T-cell (primary cell): ENCODE measurements around the gene GNG7. TPM values are rescaled to one million over a fixed set of nuclear protein-coding genes. Genes with fewer than 3 reads are reported as not detected.
A peak's percentile ranks its signal among the peaks of the same experiment; 100 is the strongest.
"Not testable (repeated sequence)": the region's sequence is repeated elsewhere in the genome, so short reads cannot be mapped to it uniquely, and the experiment has no call there.

Experiments used
- ATAC-seq, 4 experiments: fragments of 200-7000 bp in 3 of 4; fragments of 150-1000 bp in 1 of 4; cut with Tn5 transposase; replicated peaks in 1 of 4; 1 replicate in 3 of 4; 2 replicates in 1 of 4; pipeline ENCODE4 v1.10.0; 2021; ENCODE audit warnings: moderate library complexity in 3 of 4, mild to moderate bottlenecking in 2 of 4, moderate number of reproducible peaks in 1 of 4
- CTCF ChIA-PET, 2 donors: fragments of 300-600 bp; sonication (Branson Sonifier 250); formaldehyde crosslinking; loops; one replicate each; lab custom pipeline; 2022; ENCODE audit warnings: antibody characterized with exemption in 2 of 2; lab: Charles Lee
- POLR2A ChIA-PET, 2 donors: fragments of 300-600 bp; sonication (Branson Sonifier 250); formaldehyde crosslinking; loops; one replicate each; lab custom pipeline; 2022; ENCODE audit warnings: antibody characterized with exemption in 2 of 2; lab: Charles Lee
- DNase-seq, 35 experiments: peaks; one replicate each; pipeline versions ENCODE4 v3.0.0 to v3.0.0-alpha.2; 2013 to 2023
- H3K27ac ChIP-seq: one replicate; pipeline ENCODE4 v1.5.1; 2013; ENCODE audit warnings: low read length
- H3K27me3 ChIP-seq, 2 experiments: replicated peaks in 1 of 2; 1 replicate in 1 of 2; 2 replicates in 1 of 2; pipeline versions ENCODE4 v1.6.1 to v1.7.0; 2013; ENCODE audit warnings: low read length in 1 of 2, mixed read lengths in 1 of 2; ENCODE audit not compliant: control insufficient read depth in 2 of 2, insufficient read depth in 2 of 2; ENCODE audit errors: extremely low read depth in 1 of 2
- H3K36me3 ChIP-seq, 2 donors: 1 replicate in 1 of 2; 2 replicates in 1 of 2; pipeline versions ENCODE4 v1.6.1 to v1.7.0; 2013; ENCODE audit warnings: low read length in 1 of 2; ENCODE audit not compliant: control insufficient read depth in 2 of 2, insufficient read depth in 1 of 2; ENCODE audit errors: extremely low read depth in 1 of 2
- H3K4me1 ChIP-seq, 2 experiments: 1 replicate in 1 of 2; 2 replicates in 1 of 2; pipeline versions ENCODE4 v1.6.1 to v1.7.0; 2013; ENCODE audit warnings: low read length in 2 of 2, mixed read lengths in 1 of 2; ENCODE audit not compliant: insufficient read depth in 2 of 2, control insufficient read depth in 1 of 2; ENCODE audit errors: extremely low read depth in 1 of 2
- H3K4me3 ChIP-seq, 2 donors: 1 replicate in 1 of 2; 2 replicates in 1 of 2; pipeline versions ENCODE4 v1.5.1 to v1.7.0; 2013; ENCODE audit warnings: mild to moderate bottlenecking in 2 of 2, low read length in 1 of 2, moderate library complexity in 1 of 2; ENCODE audit not compliant: control insufficient read depth in 1 of 2; ENCODE audit errors: extremely low read depth in 1 of 2
- H3K9me3 ChIP-seq: 2 replicates; pipeline ENCODE4 v1.7.0; 2013
- H3K27ac Mint-ChIP-seq, 2 donors: one replicate each; pipeline ENCODE4 v1.8.0; 2020 to 2021; ENCODE audit warnings: mild to moderate bottlenecking in 2 of 2, mixed read lengths in 2 of 2
- H3K27me3 Mint-ChIP-seq, 2 donors: one replicate each; pipeline ENCODE4 v1.8.0; 2021 to 2022; ENCODE audit warnings: mixed read lengths in 2 of 2
- H3K36me3 Mint-ChIP-seq: one replicate; pipeline ENCODE4 v1.8.0; 2021; ENCODE audit warnings: mixed read lengths
- H3K4me1 Mint-ChIP-seq, 3 donors: one replicate each; pipeline ENCODE4 v1.8.0; 2020 to 2022; ENCODE audit warnings: mixed read lengths in 3 of 3, mild to moderate bottlenecking in 1 of 3
- H3K4me3 Mint-ChIP-seq, 3 donors: one replicate each; pipeline ENCODE4 v1.8.0; 2020 to 2022; ENCODE audit warnings: mild to moderate bottlenecking in 3 of 3, mixed read lengths in 3 of 3, moderate library complexity in 3 of 3
- H3K9me3 Mint-ChIP-seq, 3 donors: one replicate each; pipeline ENCODE4 v1.8.0; 2020 to 2022; ENCODE audit warnings: mixed read lengths in 3 of 3
- WGBS: methylation state at CpG from one replicate; pipeline ENCODE4 v1.1.5; 2013; ENCODE audit warnings: missing lambda C conversion rate; ENCODE audit not compliant: insufficient coverage; 5-methylcytosine and 5-hydroxymethylcytosine counted together
- total RNA-seq, 35 experiments: library from RNA in 6 of 35; stranded (reverse) in 6 of 35; fragments of 120-200 nt in 1 of 35; gene quantifications; one replicate each; pipeline versions ENCODE4 v1.2.1 to v1.2.4 and lab custom pipeline; 2013 to 2026

Gene GNG7
- total RNA-seq, 5 donors from 2014 or later (not counting 1 experiment from before 2014, with no cell fraction given): 4.5 to 7.2 (median 5.7) TPM

- 69% methylated on average over 21 of the region's 21 CpGs for WGBS
- no peaks in the 10 kb centered on the region for H3K9me3 ChIP-seq
- H3K4me3 ChIP-seq: no peak overlapping the region
- DNase-seq (peak in 1 of 35 experiments; percentile 15), ATAC-seq (no peak)
- H3K27me3 ChIP-seq: peaks cover 4 to 52% of the 10 kb centered on the region in 2 experiments
- peaks cover 4 to 40% of the 10 kb centered on the region in 2 experiments for H3K4me1 ChIP-seq
- ChIA-PET POLR2A (no interaction called here), CTCF (no interaction called here)
- no peaks in the 10 kb centered on the region for H3K36me3 ChIP-seq
- H3K27ac Mint-ChIP-seq: no peak overlapping the region
- H3K4me1 Mint-ChIP-seq: peaks cover 27 to 43% (median 41%) of the 10 kb centered on the region in 3 donors
- no peak overlapping the region for H3K27ac ChIP-seq
- peaks cover 17 to 37% of the 10 kb centered on the region in 2 donors for H3K27me3 Mint-ChIP-seq
- H3K36me3 Mint-ChIP-seq: no peaks in the 10 kb centered on the region
- peak overlapping the region; percentile 70 to 78 (median 75) for H3K4me3 Mint-ChIP-seq
- H3K9me3 Mint-ChIP-seq: no peaks in the 10 kb centered on the region
Measured at GRCh38 chr19:2494084-2494446, 208.4 kb downstream of the GNG7 start.

GRCh38 chr19:2493448-2493847 lies 209.0 kb downstream of the GNG7 start:
- 94% methylated on average over 9 of the region's 14 CpGs for WGBS
- Histone ChIP-seq H3K4me1 (peaks cover 10 to 43% of the 10 kb centered on the region in 2 experiments), H3K27me3 (peaks cover 5 to 57% of the 10 kb centered on the region in 2 experiments)
- Mint-ChIP-seq H3K4me3 (peak overlapping the region; percentile 70 to 78 (median 75)), H3K27me3 (peaks cover 17 to 37% of the 10 kb centered on the region in 2 donors), H3K4me1 (peaks cover 30 to 43% (median 43%) of the 10 kb centered on the region in 3 donors)
- H3K9me3 Mint-ChIP-seq, H3K36me3 Mint-ChIP-seq, H3K4me3 ChIP-seq, H3K27ac Mint-ChIP-seq, POLR2A ChIA-PET, DNase-seq, ATAC-seq, H3K9me3 ChIP-seq, H3K36me3 ChIP-seq, H3K27ac ChIP-seq, CTCF ChIA-PET: not testable (repeated sequence)

- H3K4me1 ChIP-seq: peaks cover 10 to 46% of the 10 kb centered on the region in 2 experiments
- no peak for ATAC-seq
- H3K27ac Mint-ChIP-seq: peak overlapping the region in 1 of 2 donors; percentile 46
- DNase-seq: no peak
- peaks cover 33 to 45% (median 43%) of the 10 kb centered on the region in 3 donors for H3K4me1 Mint-ChIP-seq
- H3K27me3 Mint-ChIP-seq: peaks cover 17 to 37% of the 10 kb centered on the region in 2 donors
- peak overlapping the region in 2 of 3 donors; percentile 29 to 39 for H3K4me3 Mint-ChIP-seq
- no peaks in the 10 kb centered on the region for H3K9me3 ChIP-seq
- ChIA-PET CTCF (no interaction called here), POLR2A (no interaction called here)
- H3K36me3 Mint-ChIP-seq: no peaks in the 10 kb centered on the region
- no peak overlapping the region for H3K27ac ChIP-seq
- H3K36me3 ChIP-seq: no peaks in the 10 kb centered on the region
- H3K9me3 Mint-ChIP-seq: no peaks in the 10 kb centered on the region
- peaks cover 5 to 63% of the 10 kb centered on the region in 2 experiments for H3K27me3 ChIP-seq
- WGBS: 56% methylated on average over 3 of the region's 8 CpGs
- no peak overlapping the region for H3K4me3 ChIP-seq
Measured at GRCh38 chr19:2492870-2493269, 209.6 kb downstream of the GNG7 start.

GRCh38 chr19:2491130-2491801 lies 211.2 kb downstream of the GNG7 start:
- Histone ChIP-seq H3K4me1 (peaks cover 10 to 46% of the 10 kb centered on the region in 2 experiments), H3K9me3 (no peaks in the 10 kb centered on the region), H3K27ac (no peak overlapping the region), H3K4me3 (no peak overlapping the region), H3K36me3 (no peaks in the 10 kb centered on the region), H3K27me3 (peaks cover 5 to 67% of the 10 kb centered on the region in 2 experiments)
- Mint-ChIP-seq H3K27ac (no peak overlapping the region), H3K4me1 (peaks cover 31 to 42% (median 40%) of the 10 kb centered on the region in 3 donors), H3K27me3 (peaks cover 17 to 41% of the 10 kb centered on the region in 2 donors), H3K9me3 (no peaks in the 10 kb centered on the region), H3K36me3 (no peaks in the 10 kb centered on the region), H3K4me3 (no peak overlapping the region)
- ChIA-PET POLR2A (interaction anchor here in 1 of 2 donors (0.7 kb wide), 1 partner anchor 1596 kb away, joined by 3 read pairs; no protein-coding TSS in a partner anchor), CTCF (no interaction called here)
- ATAC-seq (no peak), DNase-seq (no peak)
- 60% methylated on average over 18 of the region's 23 CpGs for WGBS

- H3K27me3 Mint-ChIP-seq: peaks cover 17 to 41% of the 10 kb centered on the region in 2 donors
- no peaks in the 10 kb centered on the region for H3K36me3 Mint-ChIP-seq
- Histone ChIP-seq H3K9me3 (no peaks in the 10 kb centered on the region), H3K36me3 (no peaks in the 10 kb centered on the region), H3K4me1 (peaks cover 10 to 40% of the 10 kb centered on the region in 2 experiments), H3K4me3 (no peak overlapping the region), H3K27me3 (peaks cover 5 to 67% of the 10 kb centered on the region in 2 experiments), H3K27ac (no peak overlapping the region)
- no peak for ATAC-seq
- ChIA-PET POLR2A (no interaction called here), CTCF (interaction anchor here in 1 of 2 donors (0.7 kb wide), 1 partner anchor 1813 kb away, joined by 5 read pairs; no protein-coding TSS in a partner anchor)
- H3K27ac Mint-ChIP-seq: no peak overlapping the region
- WGBS: 94% methylated on average over 3 of the region's 7 CpGs
- H3K4me3 Mint-ChIP-seq: peak overlapping the region in 1 of 3 donors; percentile 74
- no peak for DNase-seq
- peaks cover 25 to 38% (median 34%) of the 10 kb centered on the region in 3 donors for H3K4me1 Mint-ChIP-seq
- no peaks in the 10 kb centered on the region for H3K9me3 Mint-ChIP-seq
Measured at GRCh38 chr19:2490659-2491058, 211.8 kb downstream of the GNG7 start.

- Histone ChIP-seq H3K27me3 (peaks cover 5 to 63% of the 10 kb centered on the region in 2 experiments), H3K36me3 (no peaks in the 10 kb centered on the region), H3K27ac (no peak overlapping the region), H3K9me3 (no peaks in the 10 kb centered on the region), H3K4me3 (peak overlapping the region in 1 of 2 donors; percentile 60), H3K4me1 (peaks cover 10 to 27% of the 10 kb centered on the region in 2 experiments)
- Mint-ChIP-seq H3K4me1 (peaks cover 22 to 33% (median 30%) of the 10 kb centered on the region in 3 donors), H3K27me3 (peaks cover 17 to 41% of the 10 kb centered on the region in 2 donors), H3K9me3 (no peaks in the 10 kb centered on the region), H3K4me3 (peak overlapping the region; percentile 47 to 74 (median 51)), H3K36me3 (no peaks in the 10 kb centered on the region), H3K27ac (no peak overlapping the region)
- WGBS: 6% methylated on average over 78 of the region's 78 CpGs
- ChIA-PET CTCF (no interaction called here), POLR2A (no interaction called here)
- DNase-seq (peak in 2 of 35 experiments; percentile 21 to 22), ATAC-seq (peak; percentile 25 to 39 (median 32))
Measured at GRCh38 chr19:2488942-2489731, 213.4 kb downstream of the GNG7 start.
